NCI-H748 (cell line): Measurements from ENCODE around the gene CLEC12A.
"Not testable (repeated sequence)": the region's sequence is repeated elsewhere in the genome, so short reads cannot be mapped to it uniquely, and the experiment has no call there.

Experiments used
- DNase-seq: peaks from one replicate; lab custom pipeline; 2025; ENCODE audit not compliant: unreplicated experiment; lab: John Stamatoyannopoulos, UW

CLEC12A gene

DNA sequence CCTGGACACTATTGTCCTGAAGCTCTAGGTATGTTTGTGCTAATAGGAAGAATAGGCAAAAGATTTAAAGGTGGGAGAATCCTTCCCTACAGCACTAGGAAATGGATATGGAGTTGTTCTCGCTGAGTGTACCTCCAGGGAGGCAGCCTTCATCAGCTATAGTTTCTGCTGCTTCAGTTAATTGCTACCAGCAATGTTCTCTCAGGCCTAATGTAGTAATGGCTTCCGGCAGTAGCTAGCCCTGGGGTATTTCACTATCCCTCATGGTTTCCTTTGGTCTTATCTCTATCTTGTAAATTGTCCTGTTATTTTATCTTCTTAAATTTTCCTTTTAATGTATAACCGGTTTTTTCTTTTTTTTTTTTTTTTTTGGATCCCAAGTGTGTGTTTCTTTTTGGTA lies 9.3 kb upstream of the CLEC12A start:
- no peak for DNase-seq

DNA sequence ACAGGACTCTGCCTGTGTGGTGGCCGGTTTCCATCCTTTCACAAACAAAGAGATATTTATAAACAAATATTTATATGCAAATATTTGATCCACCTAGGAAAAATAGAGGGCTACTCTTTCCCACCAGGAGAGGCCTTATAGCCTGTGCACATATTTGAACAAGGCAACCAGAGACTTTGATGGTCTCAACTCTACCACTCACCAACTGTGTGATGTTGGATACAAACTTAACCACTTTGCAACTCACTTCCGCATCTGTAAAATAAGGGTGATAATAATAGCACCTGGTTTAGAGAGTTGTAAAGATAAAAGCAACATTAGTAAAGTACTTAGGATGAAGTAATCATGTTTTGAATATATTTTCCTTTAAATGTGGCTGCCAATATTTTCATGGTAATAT lies 1.5 kb upstream of the CLEC12A start:
- DNase-seq, result no peak

DNA sequence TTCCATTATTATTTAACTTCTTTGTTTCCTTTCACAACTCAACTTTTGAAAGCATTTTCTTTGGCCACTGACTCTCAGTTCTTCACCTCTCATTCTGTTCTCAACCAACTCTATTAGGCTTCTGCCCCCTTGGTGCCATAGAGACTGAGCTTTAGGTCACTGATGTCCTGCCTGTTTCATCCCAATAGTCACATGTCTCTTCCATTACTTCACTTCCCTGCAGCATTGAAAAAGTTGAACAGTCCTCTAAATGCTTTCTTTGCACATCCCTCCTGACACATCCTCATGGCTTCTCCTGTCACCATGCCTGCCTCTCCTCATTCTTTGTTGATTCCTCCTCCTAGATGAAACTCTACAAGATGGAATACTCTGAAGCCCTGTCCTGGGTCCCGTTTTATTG lies 2.7 kb downstream of the CLEC12A start:
- no peak for DNase-seq

DNA sequence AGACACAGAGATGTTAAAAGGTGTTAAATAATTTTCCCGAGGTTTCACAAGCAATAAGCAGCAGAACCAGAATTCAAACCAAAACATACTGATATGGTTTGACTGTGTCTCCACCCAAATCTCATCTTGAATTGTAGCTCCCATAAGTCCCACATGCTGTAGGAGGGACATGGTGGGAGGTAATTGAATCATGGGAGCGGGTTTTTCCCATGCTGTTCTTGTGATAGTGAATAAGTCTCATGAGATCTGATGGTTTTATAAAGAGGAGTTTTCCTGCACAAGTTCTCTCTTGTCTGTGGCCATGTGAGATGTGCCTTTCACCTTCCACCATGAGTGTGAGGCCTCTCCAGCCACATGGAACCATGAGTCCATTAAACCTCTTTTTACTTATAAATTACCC lies 3.5 kb downstream of the CLEC12A start:
- not testable (repeated sequence) for DNase-seq

DNA sequence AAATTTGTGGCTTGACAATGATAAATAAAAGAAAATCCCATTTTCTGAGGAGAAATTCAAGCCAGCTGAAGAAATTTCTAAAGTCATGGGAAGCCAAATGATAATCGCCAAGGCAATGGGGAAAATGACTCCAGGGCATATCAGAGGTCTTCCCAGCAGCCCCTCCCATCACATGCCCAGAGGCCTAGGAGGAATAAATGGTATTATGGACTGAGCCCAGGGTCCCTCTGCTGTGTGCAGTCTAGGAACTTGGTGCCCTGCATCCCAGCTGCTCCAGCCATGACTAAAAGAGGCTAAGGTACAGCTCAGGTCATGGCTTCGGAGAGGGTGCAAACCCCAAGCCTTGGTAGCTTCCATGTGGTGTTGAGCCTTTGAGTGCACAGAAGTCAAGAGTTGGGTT lies 4.4 kb downstream of the CLEC12A start:
- no peak for DNase-seq

DNA sequence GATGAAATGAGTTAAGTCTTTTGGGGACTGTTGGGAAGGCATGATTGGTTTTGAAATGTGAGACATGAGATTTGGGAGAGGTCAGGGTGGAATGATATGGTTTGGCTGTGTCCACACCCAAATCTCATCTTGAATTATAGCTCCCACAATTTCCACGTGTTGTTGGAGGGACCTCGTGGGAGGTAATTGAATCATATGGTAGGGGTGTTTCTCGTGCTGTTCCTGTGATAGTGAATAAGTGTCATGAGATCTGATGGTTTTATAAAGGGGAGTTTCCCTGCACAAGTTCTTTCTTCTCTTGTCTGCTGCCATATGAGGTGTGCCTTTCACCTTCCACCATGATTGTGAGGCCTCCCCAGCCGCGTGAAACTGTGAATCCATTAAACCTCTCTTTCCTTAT lies 5.4 kb downstream of the CLEC12A start:
- not testable (repeated sequence) for DNase-seq

DNA sequence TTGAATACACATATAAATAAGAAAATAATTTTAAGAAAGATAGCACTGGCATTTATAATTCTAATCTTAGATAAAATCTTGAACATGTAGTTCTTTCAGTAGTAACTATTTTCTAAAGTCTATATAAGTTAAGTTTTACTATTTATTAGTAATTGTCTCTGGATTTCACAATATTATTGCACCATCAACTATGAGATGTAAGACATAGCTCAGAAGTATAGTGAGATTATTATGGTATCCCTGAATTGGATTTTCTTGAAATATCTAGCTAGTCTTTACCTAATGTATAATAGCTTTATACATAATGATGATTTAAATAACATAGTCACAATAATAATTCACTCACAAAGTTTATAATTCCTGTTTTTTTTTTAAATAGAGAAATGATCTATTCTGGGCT lies 6.7 kb downstream of the CLEC12A start:
- DNase-seq, result no peak

DNA sequence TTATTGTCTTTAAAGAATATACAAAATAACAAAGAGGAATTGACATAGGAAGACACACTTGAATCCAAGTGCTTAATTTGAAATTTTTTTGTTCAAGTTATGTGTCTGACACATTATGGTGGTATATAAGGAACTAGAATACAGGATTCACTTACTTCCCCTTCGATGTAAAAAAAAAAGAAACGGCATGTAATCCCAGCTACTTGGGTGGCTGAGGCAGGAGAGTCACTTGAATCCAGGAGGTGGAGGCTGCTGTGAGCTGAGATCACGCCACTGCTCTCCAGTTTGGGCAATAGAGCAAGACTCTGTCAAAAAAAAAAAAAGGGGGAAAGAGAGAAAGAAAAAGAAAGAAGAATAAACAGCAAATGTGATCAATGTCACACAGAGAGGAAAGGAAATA lies 8.9 kb downstream of the CLEC12A start:
- no peak for DNase-seq

DNA sequence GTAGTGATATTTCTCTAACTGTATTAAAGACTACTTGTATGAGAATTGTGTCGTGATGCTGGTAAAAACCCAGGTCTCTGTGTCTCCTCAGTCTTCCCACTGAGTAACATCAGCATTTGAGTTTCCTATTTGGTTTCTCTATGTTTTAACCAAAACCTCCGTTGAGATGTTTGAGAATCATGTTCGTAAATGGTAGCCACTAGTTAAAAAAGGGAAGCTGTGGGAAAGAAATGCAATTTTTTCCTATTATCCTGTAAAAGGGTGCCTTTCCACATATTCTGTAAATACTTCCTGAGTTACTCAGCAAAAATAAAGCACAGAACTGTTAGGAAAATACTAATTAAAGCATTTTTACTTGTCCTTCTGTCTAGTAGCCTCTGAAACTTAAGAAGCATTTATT lies 20.7 kb downstream of the CLEC12A start:
- DNase-seq, result no peak

DNA sequence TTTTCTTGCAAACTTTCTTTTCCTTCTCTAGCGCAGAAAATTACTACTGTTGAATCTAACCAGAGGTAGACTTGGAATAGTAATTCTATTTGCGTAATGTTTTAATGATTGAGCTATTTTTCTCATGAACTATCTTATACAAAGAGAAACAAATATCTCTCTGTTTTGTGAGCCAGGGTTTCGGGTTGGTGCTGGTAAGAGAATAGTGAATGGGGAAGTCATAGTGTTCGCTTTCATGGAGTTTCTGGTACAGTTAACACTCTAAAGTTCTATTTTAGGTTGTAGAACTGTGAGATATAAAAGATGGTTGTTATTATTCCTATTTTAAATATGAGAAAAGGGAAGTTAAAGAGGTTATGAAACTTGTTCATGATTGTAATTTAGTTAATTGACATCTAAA lies 21.1 kb downstream of the CLEC12A start:
- DNase-seq, result no peak

DNA sequence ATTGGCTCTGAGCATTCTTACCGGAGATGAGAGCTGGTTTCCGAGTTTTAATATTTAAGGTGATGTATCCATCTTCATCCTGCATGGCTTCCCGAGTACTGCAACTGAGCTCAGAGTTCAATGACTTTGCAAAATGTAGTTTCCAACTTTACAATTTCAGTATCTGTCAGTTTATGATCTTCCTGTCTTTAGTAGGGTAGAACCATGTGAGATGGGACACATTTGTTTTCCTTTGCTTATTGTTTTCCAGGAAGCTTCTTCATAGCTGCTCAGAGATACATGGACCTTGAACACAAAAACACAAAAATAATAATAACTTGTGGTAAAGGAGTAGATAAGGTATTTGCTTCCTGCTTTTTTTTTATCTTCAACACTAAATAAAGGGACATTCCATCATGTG lies 27.8 kb downstream of the CLEC12A start, which contains the start of gene CLEC1B:
CLEC1B (minus strand) TSS at position 106 of the 400 bp plus-strand sequence; CDS start at position 85, 21 bp downstream.
- DNase-seq, result no peak

DNA sequence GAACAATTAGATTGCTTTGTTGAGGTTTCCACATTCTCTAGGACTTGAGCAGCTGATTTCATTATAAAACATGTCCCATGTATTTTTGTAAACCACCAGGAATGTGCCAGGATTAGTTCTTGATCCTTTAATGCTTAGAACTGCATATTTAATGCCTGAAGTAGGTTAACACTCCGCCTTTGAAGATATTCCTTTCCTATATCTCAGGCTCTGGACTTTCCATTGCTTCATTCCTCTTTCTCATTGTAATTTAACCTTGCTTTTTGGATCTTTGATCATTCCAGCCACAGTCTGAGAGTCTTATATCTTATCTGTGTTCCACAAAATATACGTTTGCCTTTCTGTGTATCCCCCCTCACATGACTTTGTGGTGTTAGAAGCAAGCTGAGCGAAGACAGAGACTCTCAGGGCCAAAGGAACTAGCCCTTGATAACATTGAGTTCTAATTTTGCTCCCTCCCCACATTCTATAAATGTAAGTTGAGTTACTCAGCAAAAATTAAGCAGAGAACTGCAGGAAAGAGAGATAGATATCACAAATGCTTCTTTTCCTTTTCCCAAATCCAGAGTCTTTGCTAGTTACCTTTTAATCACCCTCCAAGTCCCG lies 30.1 kb downstream of the CLEC12A start:
- no peak for DNase-seq

DNA sequence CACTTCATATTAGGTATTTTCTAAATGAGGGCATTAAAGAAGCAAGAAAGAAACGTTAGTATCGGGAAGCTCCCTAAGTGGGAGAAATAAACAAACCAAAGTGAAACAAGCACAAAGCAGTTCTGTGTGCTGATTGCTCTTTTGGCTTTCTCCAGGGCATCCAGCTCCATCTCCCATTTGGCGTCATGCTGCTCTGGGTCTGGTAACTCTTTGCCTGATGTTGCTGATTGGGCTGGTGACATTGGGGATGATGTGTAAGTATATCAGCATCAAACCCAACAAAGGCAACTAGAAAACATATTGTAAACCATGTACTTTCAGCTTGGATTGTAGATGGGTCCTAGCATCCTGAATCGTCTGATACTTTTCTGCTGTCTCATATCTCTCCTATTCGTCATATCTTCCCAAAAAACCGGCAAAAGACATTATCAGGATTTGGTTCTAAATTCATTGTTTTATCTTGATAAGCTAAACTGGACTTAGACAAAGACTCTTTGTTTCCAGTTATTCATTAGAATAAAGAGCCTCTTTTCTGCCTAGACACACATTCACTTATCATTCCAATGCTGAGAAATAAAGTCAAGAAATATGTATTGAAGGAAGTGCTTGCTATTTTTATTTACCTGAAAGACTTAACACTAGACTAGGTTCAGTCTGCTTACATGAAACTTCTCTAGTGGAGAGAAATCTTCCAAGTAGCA lies 41.6 kb downstream of the CLEC12A start:
- no peak for DNase-seq

DNA sequence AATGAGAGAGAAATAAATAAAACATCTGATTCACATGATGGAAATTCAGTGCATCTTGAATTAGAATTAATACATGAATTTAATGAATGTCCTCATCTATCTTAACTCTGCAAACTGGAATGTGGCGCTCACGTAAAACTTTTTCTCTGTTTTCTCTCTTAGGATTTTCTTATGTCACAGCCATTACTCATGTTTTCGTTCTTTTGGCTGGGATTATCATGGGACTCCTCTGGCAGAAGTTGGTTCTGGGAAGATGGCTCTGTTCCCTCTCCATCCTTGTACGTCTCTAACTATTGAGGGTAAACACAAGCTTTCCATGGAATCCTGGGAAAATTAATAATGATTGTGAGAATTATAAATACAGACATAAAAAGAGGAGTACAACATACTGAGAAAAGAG lies 44.2 kb downstream of the CLEC12A start:
- DNase-seq, result no peak

DNA sequence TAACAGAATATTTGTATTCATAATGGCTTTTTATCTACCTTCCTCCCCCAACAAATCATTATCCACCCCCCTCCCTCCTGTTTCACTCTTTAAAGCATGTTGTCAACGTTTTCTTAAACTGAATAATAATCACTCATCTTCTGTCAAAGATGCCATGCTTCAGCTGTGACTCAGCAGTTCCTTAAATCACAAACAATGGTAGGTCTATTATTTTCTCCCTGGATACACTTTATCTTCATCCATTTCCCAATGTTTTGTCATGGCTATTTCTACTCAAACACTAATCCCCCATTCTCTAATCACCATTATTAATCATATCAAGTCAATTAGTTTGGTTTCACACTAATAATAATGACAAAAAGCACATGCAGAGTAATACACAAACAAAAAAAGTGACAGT lies 45.7 kb downstream of the CLEC12A start:
- no peak for DNase-seq

DNA sequence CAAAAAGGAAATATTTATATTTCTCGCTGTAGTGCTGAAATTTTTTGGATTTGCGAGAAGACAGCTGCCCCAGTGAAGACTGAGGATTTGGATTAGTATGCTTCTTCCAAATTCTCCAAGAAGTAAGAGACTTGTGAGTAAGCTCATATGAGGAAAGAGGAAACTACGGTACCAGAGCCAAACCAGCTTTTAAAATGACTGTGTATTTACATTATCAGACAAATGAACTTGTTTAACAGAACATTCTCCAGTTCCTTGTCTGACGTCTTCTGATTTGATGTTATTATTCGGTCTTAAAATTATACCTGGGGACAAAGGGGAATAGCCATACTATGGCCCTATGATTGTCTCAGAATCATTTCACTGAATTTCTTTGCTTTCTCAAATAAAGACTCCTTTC lies 47.2 kb downstream of the CLEC12A start:
- no peak for DNase-seq

DNA sequence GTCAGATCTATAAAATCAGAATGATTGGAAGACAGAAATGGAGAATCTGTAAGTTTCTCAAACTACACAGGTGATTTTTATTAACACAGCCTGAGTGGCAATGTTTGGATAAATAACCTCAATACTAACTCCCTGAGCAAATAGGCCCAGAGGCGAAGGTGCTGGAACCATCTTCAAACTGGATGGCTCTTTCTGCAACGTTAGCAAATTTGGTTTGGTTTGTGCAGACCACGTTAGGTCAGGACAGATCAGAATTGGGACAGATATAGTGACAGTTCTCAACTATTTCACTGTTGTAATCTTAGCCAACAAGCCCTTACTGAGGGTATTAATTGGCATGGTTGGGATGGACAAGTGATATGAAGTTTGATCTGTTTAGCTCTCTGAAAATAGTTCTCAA lies 50.1 kb downstream of the CLEC12A start:
- no peak for DNase-seq

DNA sequence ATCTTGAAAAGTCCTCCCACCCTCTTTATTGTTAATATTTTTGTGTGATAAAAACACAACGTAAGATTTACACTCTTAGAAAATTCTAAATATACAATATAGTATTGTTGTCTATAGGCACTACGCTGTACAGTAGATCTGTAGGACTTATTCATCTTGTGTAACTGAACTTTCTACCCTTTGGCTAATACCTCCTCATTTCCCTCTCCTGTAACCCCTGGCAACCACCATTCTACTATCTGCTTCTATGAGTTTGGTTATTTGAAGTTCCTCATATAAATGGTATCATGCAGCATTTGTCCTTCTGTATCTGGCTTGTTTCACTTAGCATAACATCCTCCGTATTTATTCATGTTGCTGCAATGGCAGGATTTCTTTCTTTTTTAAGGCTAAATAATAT lies 54.0 kb downstream of the CLEC12A start:
- no peak for DNase-seq

DNA sequence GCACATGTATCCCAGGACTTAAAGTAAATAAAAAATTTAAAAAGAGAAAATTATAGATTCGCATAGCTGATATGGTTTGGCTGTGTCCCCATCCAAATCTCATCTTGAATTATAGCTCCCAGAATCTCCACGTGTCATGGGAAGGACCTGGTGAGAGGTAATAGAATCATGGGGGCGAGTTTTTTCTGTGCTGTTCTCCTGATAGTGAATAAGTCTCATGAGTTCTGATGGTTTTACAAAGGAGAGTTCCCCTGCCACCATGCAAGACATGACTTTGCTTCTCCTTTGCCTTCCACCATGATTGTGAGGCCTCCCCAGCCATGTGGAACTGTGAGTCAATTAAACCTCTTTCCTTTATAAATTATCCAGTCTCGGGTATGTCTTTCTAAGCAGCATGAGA lies 55.5 kb downstream of the CLEC12A start:
- DNase-seq, result not testable (repeated sequence)

DNA sequence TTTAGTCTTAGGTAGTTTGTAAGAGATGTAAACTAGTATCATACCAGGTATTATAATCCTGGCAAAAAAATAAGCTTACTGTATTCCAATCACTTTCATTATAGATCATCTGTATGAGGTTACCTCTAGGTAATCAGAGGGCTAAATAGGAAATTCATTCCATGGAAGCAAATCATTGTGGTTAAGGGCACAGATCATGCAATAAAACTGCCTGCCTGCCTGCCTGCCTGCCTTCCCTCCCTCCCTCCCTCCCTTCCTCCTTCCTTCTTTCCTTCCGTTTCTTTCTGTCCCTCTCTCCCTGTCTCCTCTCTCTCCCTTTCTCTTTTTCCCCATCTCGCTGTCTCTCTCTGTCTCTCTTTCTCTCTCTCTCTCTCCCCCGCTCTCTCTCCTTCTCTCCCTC lies 56.1 kb downstream of the CLEC12A start:
- no peak for DNase-seq

DNA sequence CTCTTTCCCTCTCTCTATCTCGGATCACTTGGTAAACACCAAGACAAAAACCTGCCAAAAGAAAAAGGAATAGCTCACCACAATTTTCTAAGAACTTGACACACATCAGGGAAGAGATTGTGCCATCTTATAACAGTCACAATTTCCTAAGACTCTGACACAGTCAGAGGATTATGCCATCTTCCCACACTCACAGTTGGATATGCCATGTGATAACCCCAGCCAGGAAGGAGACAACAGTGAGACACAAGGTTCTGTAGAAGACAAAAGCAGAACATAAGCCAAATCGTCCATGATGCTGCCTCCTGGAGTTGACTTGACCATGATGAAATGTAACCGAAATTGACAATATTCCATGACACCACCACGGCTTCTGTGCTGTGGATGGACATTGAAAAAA lies 56.5 kb downstream of the CLEC12A start:
- no peak for DNase-seq

DNA sequence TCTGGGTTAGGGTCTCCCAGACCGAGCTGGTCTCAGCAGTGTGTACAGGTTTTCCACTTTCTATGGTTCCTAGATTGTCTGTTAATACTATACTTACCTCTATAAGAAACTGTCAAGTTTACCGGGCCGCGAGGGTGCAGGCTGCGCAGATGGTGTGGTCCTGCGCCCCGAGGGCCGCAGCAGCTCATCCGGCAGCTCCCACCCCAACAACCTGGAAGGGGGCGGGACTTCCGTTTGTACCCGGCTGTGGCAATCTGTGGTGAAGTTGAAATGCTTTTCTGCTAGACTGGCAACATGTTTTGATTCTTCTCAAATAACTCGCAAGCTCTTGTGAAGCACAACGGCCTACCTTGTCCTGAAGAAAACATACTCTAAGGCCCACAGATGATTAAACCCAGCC lies 59.2 kb downstream of the CLEC12A start, which contains the start of gene CLEC9A:
CLEC9A (plus strand) TSS at position 237 of the 400 bp plus-strand sequence. CDS start 22,006 bp downstream, outside the sequence.
- DNase-seq, result no peak

DNA sequence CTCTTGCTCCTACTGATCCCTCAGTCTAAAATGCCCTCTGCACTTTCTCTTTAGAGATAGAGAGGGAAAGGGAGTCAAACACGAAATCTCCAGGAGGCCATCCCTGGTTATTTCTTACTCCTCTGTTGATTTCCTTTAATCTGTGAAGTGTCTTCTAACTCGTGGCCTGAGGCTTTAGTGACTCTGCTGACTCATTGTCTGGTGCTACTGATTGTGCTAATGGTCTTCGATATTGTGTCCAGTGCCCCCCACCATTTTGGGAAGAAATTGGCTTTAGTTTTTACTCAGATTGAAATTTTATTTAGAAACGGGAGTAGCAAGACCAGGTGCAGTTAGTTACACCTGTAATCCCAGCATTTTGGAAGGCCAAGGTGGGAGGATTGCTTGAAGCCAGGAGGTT lies 60.1 kb downstream of the CLEC12A start:
- DNase-seq, result no peak
